ENCODE results near the gene LMO7.
"Not testable (repeated sequence)": the region's sequence is repeated elsewhere in the genome, so short reads cannot be mapped to it uniquely, and the experiment has no call there.

Gene LMO7

DNA sequence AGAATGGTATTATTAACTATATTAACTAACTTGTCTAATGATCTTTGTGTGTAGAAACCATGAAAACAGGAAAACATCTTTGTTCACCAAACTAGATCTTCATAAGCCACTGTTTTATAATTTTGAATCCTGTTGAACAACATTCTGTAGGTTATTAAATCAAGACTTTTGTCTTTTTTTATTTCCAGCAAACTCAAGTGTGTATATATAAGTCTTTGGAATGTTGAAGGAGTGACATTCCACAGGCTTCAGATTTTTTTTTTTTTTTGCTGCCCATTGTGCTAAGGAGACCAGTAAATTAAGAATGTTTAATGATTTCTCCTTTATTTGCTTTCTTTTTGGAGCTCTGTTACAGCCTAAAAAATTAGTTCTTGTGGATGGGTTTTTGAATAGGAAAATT, 89.6 kb downstream of the LMO7 start:
- no peak for DNase-seq (ENCODE audit: low read depth, low spot score)
- Histone ChIP-seq H3K36me3 (ENCODE audit: insufficient read depth, low read length) (0 out of 2 replicates have a peak, but pooled peaks cover 4% of the 10 kb centered on the region), H3K4me3 (no peak overlapping the region), H3K27ac (peak overlapping the region; percentile 4; the same call in 1 of the 2 replicates), H3K9ac (ENCODE audit: insufficient read length) (no peak overlapping the region), H3K9me3 (ENCODE audit: low read depth, low read length) (no peaks in the 10 kb centered on the region)
- TF ChIP-seq FOXP2 (optimal IDR thresholded peaks at IDR 0.05; ENCODE audit: control extremely low read depth, extremely low read length, insufficient read depth), result no peak
- TF ChIP-seq POLR2AphosphoS5 (IDR thresholded peaks at IDR 0.05; ENCODE audit: borderline replicate concordance, low read depth, low read length), result no peak
- no peak for TF ChIP-seq EZH2 (IDR thresholded peaks at IDR 0.05)

DNA sequence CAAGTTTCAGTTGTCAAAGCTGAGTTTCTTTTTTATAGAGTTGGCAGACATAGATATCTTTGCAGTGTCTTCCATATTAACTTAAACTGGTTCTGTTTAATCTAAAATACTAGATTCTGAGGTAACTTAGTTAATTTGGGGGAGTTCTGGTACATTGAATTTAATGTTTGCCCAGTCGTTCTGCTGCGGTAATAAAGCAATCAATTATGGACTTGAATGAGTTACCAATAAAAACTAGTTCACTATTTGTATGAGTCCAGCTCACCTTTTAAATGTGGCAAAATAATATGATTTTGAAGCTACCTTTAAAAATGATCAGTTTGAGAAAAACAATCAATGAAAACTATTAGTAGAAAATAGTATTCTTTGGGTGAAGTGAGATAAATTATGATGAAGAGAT, 90.2 kb downstream of the LMO7 start:
- no peak for DNase-seq (ENCODE audit: low read depth, low spot score)
- H3K36me3 ChIP-seq (ENCODE audit: insufficient read depth, low read length), result no peaks in the 10 kb centered on the region
- no peak for TF ChIP-seq FOXP2 (optimal IDR thresholded peaks at IDR 0.05; ENCODE audit: control extremely low read depth, extremely low read length, insufficient read depth)
- TF ChIP-seq POLR2AphosphoS5 (IDR thresholded peaks at IDR 0.05; ENCODE audit: borderline replicate concordance, low read depth, low read length), result no peak
- TF ChIP-seq EZH2 (IDR thresholded peaks at IDR 0.05), result no peak
- no peak overlapping the region for H3K9ac ChIP-seq (ENCODE audit: insufficient read length)
- no peaks in the 10 kb centered on the region for H3K9me3 ChIP-seq (ENCODE audit: low read depth, low read length)
- H3K4me3 ChIP-seq, result no peak overlapping the region
- no peak overlapping the region for H3K27ac ChIP-seq

DNA sequence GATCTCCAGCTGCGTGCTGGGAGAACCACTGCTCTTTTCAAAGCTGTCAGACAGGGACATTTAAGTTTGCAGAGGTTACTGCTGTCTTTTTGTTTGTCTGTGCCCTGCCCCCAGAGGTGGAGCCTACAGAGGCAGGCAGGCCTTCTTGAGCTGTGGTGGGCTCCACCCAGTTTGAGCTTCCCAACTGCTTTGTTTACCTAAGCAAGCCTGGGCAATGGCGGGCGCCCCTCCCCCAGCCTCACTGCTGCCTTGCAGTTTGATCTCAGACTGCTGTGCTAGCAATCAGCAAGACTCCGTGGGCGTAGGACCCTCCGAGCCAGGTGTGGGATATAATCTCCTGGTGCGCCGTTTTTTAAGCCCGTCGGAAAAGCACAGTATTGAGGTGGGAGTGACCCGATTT, 97.0 kb downstream of the LMO7 start:
- not testable (repeated sequence) for DNase-seq (ENCODE audit: low read depth, low spot score)

DNA sequence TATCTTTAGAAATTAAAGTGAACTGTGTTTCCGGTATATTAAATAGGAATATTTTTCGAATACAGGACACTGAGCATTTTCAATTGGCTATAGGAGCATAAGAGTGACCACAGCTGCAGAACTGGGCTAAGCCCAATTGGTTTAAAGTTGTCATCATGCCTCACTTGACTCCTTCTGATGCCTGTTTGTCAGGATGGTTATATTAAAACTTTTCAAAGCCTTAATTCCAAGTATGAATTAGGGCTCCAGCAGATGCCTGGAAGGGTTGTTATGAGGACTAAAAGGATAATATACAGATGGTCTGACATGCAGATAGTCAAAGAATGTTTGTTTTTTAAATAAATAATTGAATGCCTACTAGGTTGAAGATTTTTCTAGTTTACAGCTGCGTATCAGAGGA, 100.0 kb downstream of the LMO7 start:
- peaks cover 3% of the 10 kb centered on the region; the same call in 1 of the 2 replicates for H3K36me3 ChIP-seq (ENCODE audit: insufficient read depth, low read length)
- TF ChIP-seq POLR2AphosphoS5 (IDR thresholded peaks at IDR 0.05; ENCODE audit: borderline replicate concordance, low read depth, low read length) (no peak), EZH2 (IDR thresholded peaks at IDR 0.05) (no peak), FOXP2 (optimal IDR thresholded peaks at IDR 0.05; ENCODE audit: control extremely low read depth, extremely low read length, insufficient read depth) (no peak)
- DNase-seq (ENCODE audit: low read depth, low spot score), result no peak
- no peak overlapping the region for H3K27ac ChIP-seq
- H3K4me3 ChIP-seq, result no peak overlapping the region
- H3K9me3 ChIP-seq (ENCODE audit: low read depth, low read length), result no peaks in the 10 kb centered on the region
- no peak overlapping the region for H3K9ac ChIP-seq (ENCODE audit: insufficient read length)

More for the DNA sequence above, 97.0 kb downstream of the LMO7 start:
- not testable (repeated sequence) for H3K27ac ChIP-seq; H3K4me3 ChIP-seq; H3K9ac ChIP-seq (ENCODE audit: insufficient read length); H3K36me3 ChIP-seq (ENCODE audit: insufficient read depth, low read length); H3K9me3 ChIP-seq (ENCODE audit: low read depth, low read length)

DNA sequence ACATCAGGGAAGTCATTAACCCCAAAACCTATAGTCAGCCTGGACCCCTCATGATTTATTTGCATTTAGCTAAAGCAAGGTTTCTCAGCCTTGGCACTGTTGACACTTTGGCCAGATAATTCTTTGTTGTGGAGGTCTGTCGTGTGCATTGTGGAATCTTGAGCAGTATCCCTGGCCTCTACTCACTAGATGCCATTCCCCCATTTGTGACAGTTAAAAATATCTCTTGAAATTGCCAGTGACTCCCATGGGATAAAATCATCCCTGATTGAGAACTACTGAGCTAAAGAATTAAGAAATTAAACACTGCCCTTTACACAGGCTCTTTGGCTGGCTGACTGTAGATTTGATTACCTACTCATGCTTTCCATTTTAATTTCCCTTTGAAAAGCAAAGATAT, 102.7 kb downstream of the LMO7 start:
- H3K9me3 ChIP-seq (ENCODE audit: low read depth, low read length), result no peaks in the 10 kb centered on the region
- no peak for TF ChIP-seq POLR2AphosphoS5 (IDR thresholded peaks at IDR 0.05; ENCODE audit: borderline replicate concordance, low read depth, low read length)
- TF ChIP-seq EZH2 (IDR thresholded peaks at IDR 0.05), result no peak
- TF ChIP-seq FOXP2 (optimal IDR thresholded peaks at IDR 0.05; ENCODE audit: control extremely low read depth, extremely low read length, insufficient read depth), result no peak
- H3K4me3 ChIP-seq, result no peak overlapping the region
- no peak overlapping the region for H3K27ac ChIP-seq
- DNase-seq (ENCODE audit: low read depth, low spot score), result no peak
- H3K36me3 ChIP-seq (ENCODE audit: insufficient read depth, low read length), result peaks cover 11% of the 10 kb centered on the region
- H3K9ac ChIP-seq (ENCODE audit: insufficient read length), result no peak overlapping the region

DNA sequence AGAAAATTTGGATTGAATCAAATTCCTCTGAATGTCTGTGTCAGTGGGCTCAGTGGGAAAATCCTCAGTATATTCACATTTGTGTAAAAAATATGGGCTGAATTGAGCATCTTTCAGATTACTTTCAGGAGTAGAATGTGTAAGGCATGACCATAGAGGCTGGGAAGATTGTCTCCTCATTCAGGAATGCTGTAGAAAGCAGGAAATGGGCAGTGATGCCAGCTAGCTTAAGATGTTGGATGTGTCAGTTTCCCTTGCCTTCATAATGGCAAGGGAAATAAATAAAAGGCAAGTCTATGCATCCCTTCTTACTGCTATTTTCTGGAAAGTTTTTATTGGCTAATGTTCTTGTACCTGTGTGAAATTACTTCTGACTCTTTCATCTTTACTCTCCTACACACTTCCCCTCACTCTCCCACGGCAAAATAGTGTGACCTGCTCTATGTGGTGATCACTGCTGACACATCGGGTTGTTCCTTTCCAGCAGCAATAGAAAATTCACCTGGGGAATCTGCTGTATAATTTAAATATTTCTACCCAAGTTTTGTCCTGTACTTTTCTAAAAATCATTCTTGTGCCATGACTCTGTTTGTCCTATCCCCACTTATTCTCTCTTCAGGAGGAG, 103.2 kb downstream of the LMO7 start:
- TF ChIP-seq FOXP2 (optimal IDR thresholded peaks at IDR 0.05; ENCODE audit: control extremely low read depth, extremely low read length, insufficient read depth), result no peak
- no peak for TF ChIP-seq EZH2 (IDR thresholded peaks at IDR 0.05)
- TF ChIP-seq POLR2AphosphoS5 (IDR thresholded peaks at IDR 0.05; ENCODE audit: borderline replicate concordance, low read depth, low read length), result no peak
- Histone ChIP-seq H3K9ac (ENCODE audit: insufficient read length) (no peak overlapping the region), H3K36me3 (ENCODE audit: insufficient read depth, low read length) (peaks cover 11% of the 10 kb centered on the region), H3K9me3 (ENCODE audit: low read depth, low read length) (no peaks in the 10 kb centered on the region), H3K27ac (no peak overlapping the region), H3K4me3 (no peak overlapping the region)
- DNase-seq (ENCODE audit: low read depth, low spot score), result no peak

DNA sequence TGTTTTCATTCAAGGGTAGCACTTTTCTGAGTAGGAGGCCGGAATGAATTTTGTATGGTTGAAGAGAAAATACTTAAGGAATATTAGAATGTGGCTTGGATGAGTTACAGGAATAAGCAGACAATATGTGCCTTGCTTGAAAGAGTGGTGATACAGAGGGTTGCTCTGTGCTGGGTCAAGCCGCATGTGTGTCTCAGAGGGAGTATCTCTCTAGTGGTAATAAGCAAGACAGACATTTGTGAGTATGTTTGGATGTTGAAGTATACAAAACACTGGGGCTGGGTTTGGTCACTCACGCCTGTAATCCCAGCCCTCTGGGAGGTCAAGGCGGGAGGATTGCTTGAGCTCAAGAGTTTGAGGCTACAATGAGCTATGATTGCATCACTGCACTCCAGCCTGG, 103.9 kb downstream of the LMO7 start:
- no peak overlapping the region for H3K4me3 ChIP-seq
- no peak overlapping the region for H3K27ac ChIP-seq
- TF ChIP-seq FOXP2 (optimal IDR thresholded peaks at IDR 0.05; ENCODE audit: control extremely low read depth, extremely low read length, insufficient read depth) (no peak), EZH2 (IDR thresholded peaks at IDR 0.05) (no peak), POLR2AphosphoS5 (IDR thresholded peaks at IDR 0.05; ENCODE audit: borderline replicate concordance, low read depth, low read length) (no peak)
- DNase-seq (ENCODE audit: low read depth, low spot score), result no peak
- H3K9me3 ChIP-seq (ENCODE audit: low read depth, low read length), result no peaks in the 10 kb centered on the region
- H3K36me3 ChIP-seq (ENCODE audit: insufficient read depth, low read length), result peaks cover 11% of the 10 kb centered on the region
- H3K9ac ChIP-seq (ENCODE audit: insufficient read length), result no peak overlapping the region

DNA sequence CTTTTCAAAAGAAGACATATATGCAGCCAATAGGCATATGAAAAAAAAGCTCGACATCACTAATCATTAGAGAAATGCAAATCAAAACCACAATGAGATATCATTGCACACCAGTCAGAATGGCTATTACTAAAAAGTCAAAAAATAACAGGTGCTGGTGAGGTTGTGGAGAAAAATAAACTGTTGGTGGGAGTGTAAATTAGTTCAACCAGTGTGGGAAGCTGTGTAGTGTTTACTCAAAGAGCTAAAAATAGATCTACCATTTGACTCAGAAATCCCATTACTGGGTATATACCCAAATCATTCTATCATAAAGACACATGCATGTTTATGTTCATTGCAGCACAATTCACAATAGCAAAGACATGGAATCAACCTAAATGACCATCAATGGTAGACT, 106.9 kb downstream of the LMO7 start:
- H3K9ac ChIP-seq (ENCODE audit: insufficient read length); H3K27ac ChIP-seq; DNase-seq (ENCODE audit: low read depth, low spot score); H3K9me3 ChIP-seq (ENCODE audit: low read depth, low read length); H3K4me3 ChIP-seq: not testable (repeated sequence)
- peaks cover 11% of the 10 kb centered on the region for H3K36me3 ChIP-seq (ENCODE audit: insufficient read depth, low read length)

DNA sequence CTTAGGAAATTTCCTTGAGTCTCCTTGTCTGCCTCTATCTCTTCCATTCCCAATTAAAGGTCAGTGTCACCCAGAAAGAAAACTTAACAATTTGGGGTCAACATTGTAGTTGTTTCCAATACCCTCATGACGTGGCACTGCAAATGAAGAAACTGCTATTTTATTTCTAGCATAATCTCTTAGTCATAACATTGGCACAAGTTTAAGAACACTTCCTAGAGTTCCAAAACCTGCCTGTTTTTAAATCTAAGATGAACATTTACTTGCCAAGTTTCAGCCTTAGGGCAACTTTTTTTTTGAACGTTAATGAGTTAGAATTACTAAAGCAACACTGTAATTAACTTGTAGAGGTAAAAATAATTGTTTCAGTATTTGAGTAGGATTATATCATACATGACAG, 108.0 kb downstream of the LMO7 start:
- Histone ChIP-seq H3K27ac (no peak overlapping the region), H3K36me3 (ENCODE audit: insufficient read depth, low read length) (peaks cover 11% of the 10 kb centered on the region), H3K9me3 (ENCODE audit: low read depth, low read length) (no peaks in the 10 kb centered on the region), H3K9ac (ENCODE audit: insufficient read length) (no peak overlapping the region), H3K4me3 (no peak overlapping the region)
- DNase-seq (ENCODE audit: low read depth, low spot score), result no peak
- TF ChIP-seq EZH2 (IDR thresholded peaks at IDR 0.05) (no peak), FOXP2 (optimal IDR thresholded peaks at IDR 0.05; ENCODE audit: control extremely low read depth, extremely low read length, insufficient read depth) (no peak), POLR2AphosphoS5 (IDR thresholded peaks at IDR 0.05; ENCODE audit: borderline replicate concordance, low read depth, low read length) (no peak)

Measured in SK-N-MC (cell line).